HEK293 (cell line): ENCODE measurements around the gene HEPACAM2.

Experiments
- CTCF ChIA-PET: fragments of 350-600 bp; formaldehyde crosslinking; extraction: SDS; loops from one replicate; lab custom pipeline; 2021; ENCODE audit warnings: antibody characterized with exemption; lab: Yijun Ruan, JAX
- POLR2A ChIA-PET: fragments of 300-600 bp; formaldehyde crosslinking; extraction: SDS; loops from one replicate; lab custom pipeline; 2020; ENCODE audit warnings: antibody characterized with exemption, inconsistent platforms; lab: Yijun Ruan, JAX
- H3K27ac ChIP-seq: fragments of 200-500 bp; sonication (Bioruptor generic); 2 replicates; pipeline ENCODE4 v1.5.1; 2014; ENCODE audit warnings: low read depth, low read length, control low read depth, inconsistent platforms; ENCODE audit errors: extremely low read depth
- H3K36me3 ChIP-seq, 2 experiments: fragments of 200-500 bp in 1 of 2; sonication (Bioruptor generic) in 1 of 2; 1 replicate in 1 of 2; 2 replicates in 1 of 2; pipeline ENCODE4 v1.5.1; 2014 to 2017; ENCODE audit warnings: inconsistent platforms in 2 of 2, low read length in 2 of 2; ENCODE audit not compliant: control insufficient read depth in 2 of 2, insufficient read depth in 1 of 2
- H3K4me1 ChIP-seq: fragments of 200-500 bp; sonication (Bioruptor generic); 2 replicates; pipeline ENCODE4 v1.5.1; 2014; ENCODE audit warnings: mild to moderate bottlenecking, low read length, inconsistent platforms; ENCODE audit not compliant: control insufficient read depth, insufficient read depth
- H3K4me3 ChIP-seq: 2 replicates; pipeline ENCODE4 v1.5.1; 2011; ENCODE audit warnings: low read depth, mild to moderate bottlenecking, control low read depth, low read length, moderate library complexity
- H3K9me3 ChIP-seq: fragments of 200-500 bp; sonication (Bioruptor generic); 2 replicates; pipeline ENCODE4 v1.5.1; 2014; ENCODE audit warnings: low read depth, low read length, inconsistent platforms; ENCODE audit not compliant: control insufficient read depth, insufficient read depth
- HOXC10 ChIP-seq: sonication (generic); formaldehyde crosslinking; IDR thresholded peaks from 2 replicates; pipeline ENCODE4 v1.8.1; 2023; ENCODE audit warnings: mild to moderate bottlenecking, missing genetic modification reagents
- KLF16 ChIP-seq: fragments of 450-650 bp; formaldehyde crosslinking; IDR thresholded peaks from 2 replicates; pipeline ENCODE4 v1.5.1; 2017; ENCODE audit warnings: missing biosample characterization, missing genetic modification characterization
- ZBTB48 ChIP-seq: fragments of 450-650 bp; formaldehyde crosslinking; IDR thresholded peaks from 2 replicates; pipeline ENCODE4 v1.5.1; 2016; ENCODE audit warnings: missing biosample characterization, missing genetic modification characterization
- ZNF132 ChIP-seq: fragments of 450-650 bp; formaldehyde crosslinking; IDR thresholded peaks from 2 replicates; pipeline ENCODE4 v1.5.1; 2017; ENCODE audit warnings: missing biosample characterization, missing genetic modification characterization, borderline replicate concordance
- ZNF146 ChIP-seq: fragments of 450-650 bp; formaldehyde crosslinking; IDR thresholded peaks from 2 replicates; pipeline ENCODE4 v1.5.1; 2016; ENCODE audit warnings: missing biosample characterization, missing genetic modification characterization
- ZNF148 ChIP-seq: fragments of 450-650 bp; formaldehyde crosslinking; IDR thresholded peaks from 2 replicates; pipeline ENCODE4 v1.5.0; 2017; ENCODE audit warnings: missing biosample characterization, missing genetic modification characterization, borderline replicate concordance
- ZNF155 ChIP-seq: fragments of 450-650 bp; formaldehyde crosslinking; IDR thresholded peaks from 2 replicates; pipeline ENCODE4 v1.5.1; 2016; ENCODE audit warnings: missing biosample characterization, missing genetic modification characterization
- ZNF239 ChIP-seq: fragments of 450-650 bp; formaldehyde crosslinking; IDR thresholded peaks from 2 replicates; pipeline ENCODE4 v1.5.1; 2016; ENCODE audit warnings: missing biosample characterization, missing genetic modification characterization
- ZNF37A ChIP-seq: fragments of 450-650 bp; IDR thresholded peaks from 2 replicates; pipeline ENCODE4 v1.5.1; 2018; ENCODE audit warnings: missing biosample characterization, missing genetic modification characterization
- ZNF521 ChIP-seq: fragments of 450-650 bp; formaldehyde crosslinking; IDR thresholded peaks from 2 replicates; pipeline ENCODE4 v1.5.1; 2017; ENCODE audit warnings: missing biosample characterization, mild to moderate bottlenecking, missing genetic modification characterization
- ZNF558 ChIP-seq: fragments of 450-650 bp; formaldehyde crosslinking; IDR thresholded peaks from 2 replicates; pipeline ENCODE4 v1.5.1; 2016; ENCODE audit warnings: missing biosample characterization, missing genetic modification characterization
- ZNF670 ChIP-seq: fragments of 450-650 bp; formaldehyde crosslinking; IDR thresholded peaks from 2 replicates; pipeline ENCODE4 v1.5.1; 2016; ENCODE audit warnings: missing biosample characterization, missing genetic modification characterization, low read depth

HEPACAM2 gene

DNA sequence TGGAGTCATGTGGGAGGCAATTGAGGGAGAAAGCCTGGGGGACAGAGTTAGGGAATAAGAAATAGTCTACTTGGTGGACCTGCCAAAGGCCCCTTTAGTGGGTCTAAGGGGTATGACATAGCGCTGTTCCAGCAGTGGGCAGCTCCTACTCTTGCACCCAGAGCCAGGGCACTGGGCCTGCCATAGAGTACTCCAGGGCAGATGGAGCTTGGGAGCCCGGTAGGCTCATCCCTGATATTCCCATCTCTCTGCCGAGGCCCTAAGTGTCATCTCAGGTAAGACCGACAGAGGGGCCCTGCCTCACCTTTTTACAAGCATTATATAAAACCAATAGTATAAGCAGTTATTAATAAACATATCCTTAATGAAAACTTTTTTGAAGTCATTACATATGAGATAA lies 87.7 kb downstream of the HEPACAM2 start:
- TF ChIP-seq ZNF558 (tag by site-specific recombination) (no peak), ZNF148 (tag by site-specific recombination) (no peak), ZNF132 (tag by site-specific recombination) (no peak), HOXC10 (CRISPR knock-in tag) (no peak), ZNF239 (no peak), ZNF155 (tag by site-specific recombination) (no peak), ZBTB48 (tag by site-specific recombination) (no peak), ZNF146 (tag by site-specific recombination) (no peak), ZNF670 (tag by site-specific recombination) (no peak), ZNF37A (no peak), KLF16 (tag by site-specific recombination) (no peak), ZNF521 (tag by site-specific recombination) (no peak)
- Histone ChIP-seq H3K4me1 (no peaks in the 10 kb centered on the region), H3K27ac (no peak overlapping the region), H3K4me3 (no peak overlapping the region), H3K9me3 (no peaks in the 10 kb centered on the region), H3K36me3 (no peaks in the 10 kb centered on the region)
- ChIA-PET CTCF (no interaction called here), POLR2A (no interaction called here)
